Measurements from ENCODE around the gene ERVK3-1.

- TF ChIP-seq POLR2AphosphoS5 (IDR thresholded peaks at IDR 0.05; ENCODE audit: low read depth, low read length) = no peak
- TF ChIP-seq POLR2A (IDR thresholded peaks at IDR 0.05; ENCODE audit: low read depth, low read length) = no peak
- TF ChIP-seq TAF1 (IDR thresholded peaks at IDR 0.05; ENCODE audit: borderline replicate concordance, low read depth, low read length) = no peak
These were observed 751 bp downstream of the ERVK3-1 start for GRCh38 chr19:58305932-58306323.

All from GM12892 (cell line).